ENCODE results near the gene TBC1D1.

The TBC1D1 gene

GRCh38 chr4:37988670-37989069 is 97.8 kb downstream of the TBC1D1 start:
- in situ Hi-C loops (cut with MboI; ENCODE audit: low sequenced_read_pairs), result no loop called here

- in situ Hi-C loops (cut with MboI; ENCODE audit: low sequenced_read_pairs), result no loop called here
These were observed 98.7 kb downstream of the TBC1D1 start for GRCh38 chr4:37989398-37990260.

- in situ Hi-C loops (cut with MboI; ENCODE audit: low sequenced_read_pairs), result no loop called here
These were observed 99.9 kb downstream of the TBC1D1 start for GRCh38 chr4:37990731-37991245.

GRCh38 chr4:37991623-37992410 is 100.9 kb downstream of the TBC1D1 start:
- in situ Hi-C loops (cut with MboI; ENCODE audit: low sequenced_read_pairs), result no loop called here

- in situ Hi-C loops (cut with MboI; ENCODE audit: low sequenced_read_pairs), result no loop called here
These were observed 102.9 kb downstream of the TBC1D1 start for GRCh38 chr4:37993806-37994205.

- in situ Hi-C loops (cut with MboI; ENCODE audit: low sequenced_read_pairs), result no loop called here
These were observed 103.7 kb downstream of the TBC1D1 start for GRCh38 chr4:37994569-37994968.

- in situ Hi-C loops (cut with MboI; ENCODE audit: low sequenced_read_pairs), result no loop called here
These were observed 104.5 kb downstream of the TBC1D1 start for GRCh38 chr4:37995299-37995821.

GRCh38 chr4:37995981-37996775 is 105.3 kb downstream of the TBC1D1 start:
- in situ Hi-C loops (cut with MboI; ENCODE audit: low sequenced_read_pairs), result no loop called here

GRCh38 chr4:37998226-37998625 is 107.3 kb downstream of the TBC1D1 start:
- in situ Hi-C loops (cut with MboI; ENCODE audit: low sequenced_read_pairs), result no loop called here

- in situ Hi-C loops (cut with MboI; ENCODE audit: low sequenced_read_pairs), result no loop called here
These were observed 108.3 kb downstream of the TBC1D1 start for GRCh38 chr4:37999000-37999716.

GRCh38 chr4:37999965-38000364 is 109.1 kb downstream of the TBC1D1 start:
- in situ Hi-C loops (cut with MboI; ENCODE audit: low sequenced_read_pairs), result no loop called here

- in situ Hi-C loops (cut with MboI; ENCODE audit: low sequenced_read_pairs), result no loop called here
These were observed 111.0 kb downstream of the TBC1D1 start for GRCh38 chr4:38001927-38002326.

GRCh38 chr4:38002451-38003071 is 111.7 kb downstream of the TBC1D1 start:
- in situ Hi-C loops (cut with MboI; ENCODE audit: low sequenced_read_pairs), result no loop called here

- in situ Hi-C loops (cut with MboI; ENCODE audit: low sequenced_read_pairs), result no loop called here
These were observed 112.2 kb downstream of the TBC1D1 start for GRCh38 chr4:38003102-38003501.

GRCh38 chr4:38003628-38004027 is 112.7 kb downstream of the TBC1D1 start:
- in situ Hi-C loops (cut with MboI; ENCODE audit: low sequenced_read_pairs), result no loop called here

- in situ Hi-C loops (cut with MboI; ENCODE audit: low sequenced_read_pairs), result no loop called here
These were observed 113.2 kb downstream of the TBC1D1 start for GRCh38 chr4:38004062-38004461.

- in situ Hi-C loops (cut with MboI; ENCODE audit: low sequenced_read_pairs), result no loop called here
These were observed 114.0 kb downstream of the TBC1D1 start for GRCh38 chr4:38004887-38005286.

GRCh38 chr4:38005637-38006036 is 114.8 kb downstream of the TBC1D1 start:
- in situ Hi-C loops (cut with MboI; ENCODE audit: low sequenced_read_pairs), result no loop called here

GRCh38 chr4:38007645-38008044 is 116.8 kb downstream of the TBC1D1 start:
- in situ Hi-C loops (cut with MboI; ENCODE audit: low sequenced_read_pairs), result no loop called here

- in situ Hi-C loops (cut with MboI; ENCODE audit: low sequenced_read_pairs), result no loop called here
These were observed 117.7 kb downstream of the TBC1D1 start for GRCh38 chr4:38008571-38009021.

All from HL-60/S4 (cell line).